Testis (tissue), 3 donors: ENCODE data around the gene RGS18. TPM values are rescaled to one million over a fixed set of nuclear protein-coding genes. Genes with fewer than 3 reads are reported as not detected.

Experiments
- DNase-seq: peaks from one replicate; pipeline ENCODE4 v3.0.0-alpha.2; 2019
- H3K27ac ChIP-seq, 2 donors: fragments of 200-600 bp; sonication (generic); one replicate each; pipeline ENCODE4 v1.5.1; 2019
- H3K27me3 ChIP-seq: fragments of 200-600 bp; sonication (generic); one replicate; pipeline ENCODE4 v1.5.1; 2019
- H3K36me3 ChIP-seq: fragments of 200-600 bp; sonication (generic); one replicate; pipeline ENCODE4 v1.5.1; 2017; ENCODE audit warnings: low read depth; ENCODE audit errors: missing control alignments
- H3K4me1 ChIP-seq: fragments of 200-600 bp; sonication (generic); one replicate; pipeline ENCODE4 v1.5.1; 2019
- H3K4me3 ChIP-seq, 2 donors: fragments of 200-600 bp; sonication (generic); one replicate each; pipeline ENCODE4 v1.5.1; 2017 to 2019
- H3K9me3 ChIP-seq: fragments of 200-600 bp; sonication (generic); one replicate; pipeline ENCODE4 v1.5.1; 2017
- CTCF ChIP-seq, 3 experiments: fragments of 450-650 bp in 2 of 3; fragments of 200-600 bp in 1 of 3; sonication (generic) in 1 of 3; IDR thresholded peaks; one replicate each; pipeline ENCODE4 v1.5.1; 2016 to 2019; ENCODE audit warnings: antibody characterized with exemption in 3 of 3, mild to moderate bottlenecking in 2 of 3, moderate library complexity in 1 of 3
- POLR2A ChIP-seq: fragments of 450-650 bp; IDR thresholded peaks from one replicate; pipeline ENCODE4 v1.6.1; 2017; ENCODE audit warnings: antibody characterized with exemption, mild to moderate bottlenecking, moderate library complexity
- WGBS, 2 donors: methylation state at CpG; one replicate each; pipeline ENCODE4 v1.1.5; 2018; 5-methylcytosine and 5-hydroxymethylcytosine counted together
- intact Hi-C: fragments of 100-400 bp; cut with DNase I; formaldehyde crosslinking; loops from one replicate; pipeline ENCODE4 v1.15.1; 2023; ENCODE audit warnings: low total_unique reads
- polyA plus RNA-seq: library from polyadenylated mRNA; stranded (reverse); fragments of 350-450 nt; fragmentation: Illumina TruSeq; extraction: RNeasy Lipid Tissue Mini Kit (QIAGEN cat#74804); gene quantifications from one replicate; pipeline ENCODE4 v1.2.3, GENCODE V29; 2014; ENCODE audit warnings: low read depth, low replicate concordance; ENCODE audit not compliant: insufficient read depth
- total RNA-seq, 2 donors: library from RNA; depleted of rRNA; stranded (reverse); fragments of >200 nt; gene quantifications; one replicate each; pipeline ENCODE4 v1.2.3, GENCODE V29; 2016

The RGS18 gene
- total and polyA plus RNA-seq, 3 donors from 2014 or later, result 0.75 to 1.7 (median 0.79) TPM

GRCh38 chr1:192131914-192132313, 26.3 kb upstream of the RGS18 start:
- Histone ChIP-seq H3K36me3 (no peaks in the 10 kb centered on the region), H3K9me3 (no peaks in the 10 kb centered on the region), H3K27ac (no peak overlapping the region), H3K4me3 (no peak overlapping the region), H3K27me3 (no peaks in the 10 kb centered on the region), H3K4me1 (no peaks in the 10 kb centered on the region)
- DNase-seq, result no peak
- intact Hi-C loops, result no loop called here
- 63% methylated on average over 4 of the region's 4 CpGs for WGBS, 2 donors
- TF ChIP-seq CTCF (IDR thresholded peaks at IDR 0.05), result no peak
- TF ChIP-seq POLR2A, result no peak

- Histone ChIP-seq H3K4me3 (no peak overlapping the region), H3K4me1 (no peaks in the 10 kb centered on the region), H3K27ac (no peak overlapping the region), H3K36me3 (no peaks in the 10 kb centered on the region), H3K9me3 (no peaks in the 10 kb centered on the region), H3K27me3 (no peaks in the 10 kb centered on the region)
- no peak for DNase-seq
- no peak for TF ChIP-seq POLR2A
- no peak for TF ChIP-seq CTCF (IDR thresholded peaks at IDR 0.05)
- intact Hi-C loops, result no loop called here
- 94 to 97% methylated on average over 1 of the region's 1 CpG for WGBS, 2 donors
Observed at GRCh38 chr1:192133350-192133926, 24.8 kb upstream of the RGS18 start.

GRCh38 chr1:192140382-192140781, 17.9 kb upstream of the RGS18 start:
- DNase-seq, result no peak
- no peaks in the 10 kb centered on the region for H3K36me3 ChIP-seq
- no peak overlapping the region for H3K4me3 ChIP-seq
- H3K4me1 ChIP-seq, result no peaks in the 10 kb centered on the region
- intact Hi-C loops, result no loop called here
- TF ChIP-seq CTCF (IDR thresholded peaks at IDR 0.05) (no peak), POLR2A (no peak)
- H3K27ac ChIP-seq, result no peak overlapping the region
- H3K27me3 ChIP-seq, result no peaks in the 10 kb centered on the region
- WGBS, 2 donors, result 88 to 92% methylated on average over 1 of the region's 1 CpG
- no peaks in the 10 kb centered on the region for H3K9me3 ChIP-seq

- Histone ChIP-seq H3K9me3 (no peaks in the 10 kb centered on the region), H3K36me3 (no peaks in the 10 kb centered on the region), H3K4me3 (no peak overlapping the region), H3K27me3 (no peaks in the 10 kb centered on the region), H3K4me1 (no peaks in the 10 kb centered on the region), H3K27ac (no peak overlapping the region)
- TF ChIP-seq CTCF (IDR thresholded peaks at IDR 0.05) (no peak), POLR2A (no peak)
- intact Hi-C loops, result no loop called here
- DNase-seq, result no peak
- 63 to 65% methylated on average over 3 of the region's 3 CpGs for WGBS, 2 donors
Observed at GRCh38 chr1:192147221-192147620, 11.0 kb upstream of the RGS18 start.

- Histone ChIP-seq H3K9me3 (no peaks in the 10 kb centered on the region), H3K4me1 (no peaks in the 10 kb centered on the region), H3K27me3 (no peaks in the 10 kb centered on the region), H3K27ac (no peak overlapping the region), H3K36me3 (no peaks in the 10 kb centered on the region), H3K4me3 (no peak overlapping the region)
- TF ChIP-seq CTCF (IDR thresholded peaks at IDR 0.05), result no peak
- TF ChIP-seq POLR2A, result no peak
- intact Hi-C loops, result no loop called here
- DNase-seq, result no peak
- WGBS, 2 donors, result 64 to 76% methylated on average over 1 of the region's 1 CpG
Observed at GRCh38 chr1:192147696-192148095, 10.6 kb upstream of the RGS18 start.
